T-cell (primary cell): Measurements from ENCODE around the gene CCR8. TPM values are rescaled to one million over a fixed set of nuclear protein-coding genes. Genes with fewer than 3 reads are reported as not detected.
"Not testable (repeated sequence)": the region's sequence is repeated elsewhere in the genome, so short reads cannot be mapped to it uniquely, and the experiment has no call there.

Source experiments
- ATAC-seq, 4 experiments: fragments of 200-7000 bp in 3 of 4; fragments of 150-1000 bp in 1 of 4; cut with Tn5 transposase; replicated peaks in 1 of 4; 1 replicate in 3 of 4; 2 replicates in 1 of 4; pipeline ENCODE4 v1.10.0; 2021; ENCODE audit warnings: moderate library complexity in 3 of 4, mild to moderate bottlenecking in 2 of 4, moderate number of reproducible peaks in 1 of 4
- CTCF ChIA-PET, 2 donors: fragments of 300-600 bp; sonication (Branson Sonifier 250); formaldehyde crosslinking; loops; one replicate each; lab custom pipeline; 2022; ENCODE audit warnings: antibody characterized with exemption in 2 of 2; lab: Charles Lee
- POLR2A ChIA-PET, 2 donors: fragments of 300-600 bp; sonication (Branson Sonifier 250); formaldehyde crosslinking; loops; one replicate each; lab custom pipeline; 2022; ENCODE audit warnings: antibody characterized with exemption in 2 of 2; lab: Charles Lee
- DNase-seq, 35 experiments: peaks; one replicate each; pipeline versions ENCODE4 v3.0.0 to v3.0.0-alpha.2; 2013 to 2023
- H3K27ac ChIP-seq: one replicate; pipeline ENCODE4 v1.5.1; 2013; ENCODE audit warnings: low read length
- H3K27me3 ChIP-seq, 2 experiments: replicated peaks in 1 of 2; 1 replicate in 1 of 2; 2 replicates in 1 of 2; pipeline versions ENCODE4 v1.6.1 to v1.7.0; 2013; ENCODE audit warnings: low read length in 1 of 2, mixed read lengths in 1 of 2; ENCODE audit not compliant: control insufficient read depth in 2 of 2, insufficient read depth in 2 of 2; ENCODE audit errors: extremely low read depth in 1 of 2
- H3K36me3 ChIP-seq, 2 donors: 1 replicate in 1 of 2; 2 replicates in 1 of 2; pipeline versions ENCODE4 v1.6.1 to v1.7.0; 2013; ENCODE audit warnings: low read length in 1 of 2; ENCODE audit not compliant: control insufficient read depth in 2 of 2, insufficient read depth in 1 of 2; ENCODE audit errors: extremely low read depth in 1 of 2
- H3K4me1 ChIP-seq, 2 experiments: 1 replicate in 1 of 2; 2 replicates in 1 of 2; pipeline versions ENCODE4 v1.6.1 to v1.7.0; 2013; ENCODE audit warnings: low read length in 2 of 2, mixed read lengths in 1 of 2; ENCODE audit not compliant: insufficient read depth in 2 of 2, control insufficient read depth in 1 of 2; ENCODE audit errors: extremely low read depth in 1 of 2
- H3K4me3 ChIP-seq, 2 donors: 1 replicate in 1 of 2; 2 replicates in 1 of 2; pipeline versions ENCODE4 v1.5.1 to v1.7.0; 2013; ENCODE audit warnings: mild to moderate bottlenecking in 2 of 2, low read length in 1 of 2, moderate library complexity in 1 of 2; ENCODE audit not compliant: control insufficient read depth in 1 of 2; ENCODE audit errors: extremely low read depth in 1 of 2
- H3K9me3 ChIP-seq: 2 replicates; pipeline ENCODE4 v1.7.0; 2013
- H3K27ac Mint-ChIP-seq, 2 donors: one replicate each; pipeline ENCODE4 v1.8.0; 2020 to 2021; ENCODE audit warnings: mild to moderate bottlenecking in 2 of 2, mixed read lengths in 2 of 2
- H3K27me3 Mint-ChIP-seq, 2 donors: one replicate each; pipeline ENCODE4 v1.8.0; 2021 to 2022; ENCODE audit warnings: mixed read lengths in 2 of 2
- H3K36me3 Mint-ChIP-seq: one replicate; pipeline ENCODE4 v1.8.0; 2021; ENCODE audit warnings: mixed read lengths
- H3K4me1 Mint-ChIP-seq, 3 donors: one replicate each; pipeline ENCODE4 v1.8.0; 2020 to 2022; ENCODE audit warnings: mixed read lengths in 3 of 3, mild to moderate bottlenecking in 1 of 3
- H3K4me3 Mint-ChIP-seq, 3 donors: one replicate each; pipeline ENCODE4 v1.8.0; 2020 to 2022; ENCODE audit warnings: mild to moderate bottlenecking in 3 of 3, mixed read lengths in 3 of 3, moderate library complexity in 3 of 3
- H3K9me3 Mint-ChIP-seq, 3 donors: one replicate each; pipeline ENCODE4 v1.8.0; 2020 to 2022; ENCODE audit warnings: mixed read lengths in 3 of 3
- WGBS: methylation state at CpG from one replicate; pipeline ENCODE4 v1.1.5; 2013; ENCODE audit warnings: missing lambda C conversion rate; ENCODE audit not compliant: insufficient coverage; 5-methylcytosine and 5-hydroxymethylcytosine counted together
- total RNA-seq, 35 experiments: library from RNA in 6 of 35; stranded (reverse) in 6 of 35; fragments of 120-200 nt in 1 of 35; gene quantifications; one replicate each; pipeline versions ENCODE4 v1.2.1 to v1.2.4 and lab custom pipeline; 2013 to 2026

The CCR8 gene
- total RNA-seq, 5 donors from 2014 or later (not counting 1 experiment from before 2014, with no cell fraction given), result 1.9 to 6.7 (median 2.8) TPM

DNA sequence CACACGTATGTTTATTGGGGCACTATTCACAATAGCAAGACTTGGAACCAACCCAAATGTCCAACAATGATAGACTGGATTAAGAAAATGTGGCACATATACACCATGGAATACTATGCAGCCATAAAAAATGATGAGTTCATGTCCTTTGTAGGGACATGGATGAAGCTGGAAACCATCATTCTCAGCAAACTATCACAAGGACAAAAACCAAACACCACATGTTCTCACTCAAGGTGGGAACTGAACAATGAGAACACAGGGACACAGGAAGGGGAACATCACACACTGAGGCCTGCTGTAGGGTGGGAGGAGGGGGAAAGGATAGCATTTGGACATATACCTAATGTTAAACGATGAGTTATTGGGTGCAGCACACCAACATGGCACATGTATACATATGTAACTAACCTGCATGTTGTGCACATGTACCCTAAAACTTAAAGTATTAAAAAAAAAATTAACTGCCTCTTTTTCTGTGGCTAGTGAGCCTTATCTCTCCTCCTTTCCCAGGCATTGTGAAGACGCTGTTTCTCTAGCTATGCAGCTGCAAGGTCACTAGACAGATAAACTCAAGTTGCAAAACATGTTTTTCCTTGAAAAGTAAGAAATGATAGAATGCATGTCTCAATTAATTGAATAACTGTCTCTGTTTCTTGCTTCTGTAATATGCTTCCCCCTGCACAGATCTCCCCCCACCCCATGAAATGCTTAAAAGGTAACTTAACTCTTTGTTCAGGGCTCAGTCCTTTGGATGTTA lies 23.8 kb downstream of the CCR8 start:
- H3K9me3 Mint-ChIP-seq, POLR2A ChIA-PET, H3K27me3 ChIP-seq, H3K36me3 ChIP-seq, H3K9me3 ChIP-seq, DNase-seq, H3K36me3 Mint-ChIP-seq, CTCF ChIA-PET, H3K27ac ChIP-seq, H3K27me3 Mint-ChIP-seq, H3K4me3 Mint-ChIP-seq, H3K27ac Mint-ChIP-seq, ATAC-seq, H3K4me3 ChIP-seq: not testable (repeated sequence)
- H3K4me1 Mint-ChIP-seq, result peaks cover 22 to 28% (median 27%) of the 10 kb centered on the region in 3 donors
- no CpG with 5 or more reads among the region's 3 CpGs for WGBS
- H3K4me1 ChIP-seq, result peaks cover 11 to 21% of the 10 kb centered on the region in 2 experiments

DNA sequence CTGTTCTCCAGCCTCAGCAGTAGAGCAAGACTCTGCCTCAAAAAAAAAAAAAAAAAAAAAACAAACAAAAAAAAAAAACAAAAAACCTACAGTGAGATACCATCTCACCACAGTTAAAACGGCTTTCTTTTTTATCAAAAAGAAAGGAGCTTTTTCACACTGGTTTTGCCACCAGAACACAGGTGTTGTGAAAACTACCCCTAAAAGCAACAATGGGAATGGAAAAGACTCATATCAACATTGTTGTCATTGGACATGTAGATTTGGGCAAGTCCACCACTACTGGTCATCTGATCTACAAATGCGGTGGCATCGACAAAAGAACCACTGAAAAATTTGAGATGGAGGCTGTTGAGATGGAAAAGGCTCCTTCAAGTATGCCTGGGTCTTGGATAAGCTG lies 28.8 kb downstream of the CCR8 start:
- peak overlapping the region in 1 of 2 donors; percentile 8 for H3K27ac Mint-ChIP-seq
- POLR2A ChIA-PET, result interaction anchor here (0.5 to 0.6 kb wide), 2 partner anchors 18 to 265 kb away, joined by 3 read pairs; no protein-coding TSS in a partner anchor
- no peaks in the 10 kb centered on the region for H3K9me3 Mint-ChIP-seq
- Histone ChIP-seq H3K4me3 (no peak overlapping the region), H3K27ac (no peak overlapping the region), H3K9me3 (no peaks in the 10 kb centered on the region), H3K4me1 (peaks cover 26 to 36% of the 10 kb centered on the region in 2 experiments), H3K27me3 (no peaks in the 10 kb centered on the region), H3K36me3 (no peaks in the 10 kb centered on the region)
- peaks cover 0 to 3% of the 10 kb centered on the region in 2 donors for H3K27me3 Mint-ChIP-seq
- 67% methylated on average over 2 of the region's 3 CpGs for WGBS
- H3K36me3 Mint-ChIP-seq, result no peaks in the 10 kb centered on the region
- CTCF ChIA-PET, result interaction anchor here in 1 of 2 donors (0.6 to 1.1 kb wide), 5 partner anchors 20 to 1319 kb away, joined by 3 read pairs; no protein-coding TSS in a partner anchor
- DNase-seq, result peak in 1 of 35 experiments; percentile 41
- peaks cover 46 to 54% (median 47%) of the 10 kb centered on the region in 3 donors for H3K4me1 Mint-ChIP-seq
- H3K4me3 Mint-ChIP-seq, result peak overlapping the region in 1 of 3 donors; percentile 46
- no peak for ATAC-seq

DNA sequence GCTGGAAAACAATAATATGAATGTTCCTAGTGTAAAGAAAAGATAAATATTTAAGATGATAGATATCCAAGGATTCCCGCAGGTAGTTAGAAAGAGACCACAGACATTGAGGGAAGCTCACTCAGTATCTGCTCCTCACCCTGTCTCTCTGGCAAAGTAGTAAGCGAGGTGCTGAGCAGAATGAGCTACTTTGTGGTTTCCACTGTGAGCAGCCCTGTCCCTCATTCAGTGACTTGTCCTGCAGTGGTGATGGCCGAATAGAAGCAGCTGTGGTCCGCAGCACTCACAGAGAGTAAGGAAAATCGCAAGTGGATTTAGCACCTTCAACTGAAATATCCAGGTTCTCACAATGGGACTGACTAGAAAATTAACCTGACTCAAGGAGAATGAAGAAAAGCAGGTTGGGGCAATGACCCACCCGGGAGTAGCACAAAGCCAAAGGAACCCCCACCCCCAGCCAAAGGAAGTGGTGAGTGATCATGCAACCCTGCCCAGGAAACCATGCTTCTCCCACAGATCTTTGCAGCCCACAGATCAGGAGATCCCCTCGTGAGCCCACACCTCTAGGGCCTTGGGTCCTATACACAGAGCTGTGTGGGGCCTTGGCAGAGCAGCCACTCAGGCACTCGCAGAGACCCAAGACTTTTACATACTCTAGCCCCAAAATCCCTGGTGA lies 31.9 kb downstream of the CCR8 start:
- ATAC-seq (peak; percentile 80 to 95 (median 88)), DNase-seq (peak in 31 of 35 experiments; percentile 16 to 66 (median 38))
- ChIA-PET POLR2A (no interaction called here), CTCF (interaction anchor here in 1 of 2 donors (0.9 kb wide), 1 partner anchor 73 kb away, joined by 3 read pairs; no protein-coding TSS in a partner anchor)
- H3K4me1 Mint-ChIP-seq, result peaks cover 46 to 64% (median 54%) of the 10 kb centered on the region in 3 donors
- no peaks in the 10 kb centered on the region for H3K27me3 Mint-ChIP-seq
- no peaks in the 10 kb centered on the region for H3K36me3 Mint-ChIP-seq
- Histone ChIP-seq H3K36me3 (no peaks in the 10 kb centered on the region), H3K9me3 (no peaks in the 10 kb centered on the region), H3K27me3 (no peaks in the 10 kb centered on the region), H3K27ac (peak overlapping the region; percentile 50), H3K4me1 (peaks cover 26 to 36% of the 10 kb centered on the region in 2 experiments), H3K4me3 (peak overlapping the region in 1 of 2 donors; percentile 44)
- WGBS, result 30% methylated on average over 6 of the region's 8 CpGs
- H3K4me3 Mint-ChIP-seq, result peak overlapping the region; percentile 10 to 61 (median 13)
- H3K9me3 Mint-ChIP-seq, result no peaks in the 10 kb centered on the region
- H3K27ac Mint-ChIP-seq, result peak overlapping the region; percentile 76 to 84

DNA sequence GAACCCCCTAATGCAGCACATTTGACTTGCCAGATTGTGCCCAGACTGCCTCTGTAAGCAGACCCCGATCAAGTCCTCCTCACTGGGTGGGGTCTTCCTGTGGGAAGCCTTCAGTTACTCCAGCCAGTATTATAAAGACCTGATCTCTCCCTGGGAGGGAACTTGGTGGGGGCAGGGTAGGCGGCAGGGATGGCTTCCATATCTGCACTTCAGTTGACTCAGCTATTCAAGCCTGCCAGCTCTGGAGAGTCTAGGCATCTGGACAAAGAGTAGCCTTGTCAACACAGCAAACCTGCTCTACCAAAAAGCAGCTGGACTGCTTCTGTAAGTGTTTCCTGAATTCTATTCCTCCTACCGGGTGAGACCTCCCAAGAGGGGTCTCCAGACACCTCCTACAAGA lies 32.7 kb downstream of the CCR8 start:
- peak overlapping the region in 1 of 2 donors; percentile 44 for H3K4me3 ChIP-seq
- H3K4me1 ChIP-seq, result peaks cover 26 to 36% of the 10 kb centered on the region in 2 experiments
- ATAC-seq (peak in 1 of 4 experiments; percentile 9), DNase-seq (no peak)
- Mint-ChIP-seq H3K9me3 (no peaks in the 10 kb centered on the region), H3K27me3 (no peaks in the 10 kb centered on the region), H3K4me3 (peak overlapping the region in 1 of 3 donors; percentile 61), H3K36me3 (no peaks in the 10 kb centered on the region), H3K27ac (peak overlapping the region in 1 of 2 donors; percentile 76), H3K4me1 (peaks cover 45 to 61% (median 52%) of the 10 kb centered on the region in 3 donors)
- H3K27ac ChIP-seq, result peak overlapping the region; percentile 50
- POLR2A ChIA-PET, result no interaction called here
- no peaks in the 10 kb centered on the region for H3K36me3 ChIP-seq
- H3K27me3 ChIP-seq, result no peaks in the 10 kb centered on the region
- WGBS, result 70% methylated on average over 2 of the region's 3 CpGs
- H3K9me3 ChIP-seq, result no peaks in the 10 kb centered on the region
- CTCF ChIA-PET, result no interaction called here

DNA sequence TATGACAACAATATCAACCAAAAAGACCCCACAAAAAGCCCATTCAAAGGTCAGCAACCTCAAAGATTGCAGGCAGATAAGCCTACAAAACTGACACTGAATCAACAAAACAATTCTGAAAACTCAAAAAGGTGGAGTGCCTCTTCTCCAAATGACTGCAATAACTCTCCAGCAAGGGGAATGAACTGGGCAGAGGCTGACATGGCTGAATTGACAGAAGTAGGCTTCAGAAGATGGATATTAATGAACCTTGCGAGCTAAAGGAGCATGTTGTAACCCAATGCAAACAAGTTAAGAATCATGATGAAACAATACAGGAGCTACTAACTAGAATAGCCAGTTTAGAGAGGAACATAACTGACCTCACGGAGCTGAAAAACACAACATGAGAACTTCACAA lies 33.3 kb downstream of the CCR8 start:
- H3K36me3 ChIP-seq, result no peaks in the 10 kb centered on the region
- Mint-ChIP-seq H3K27ac (no peak overlapping the region), H3K27me3 (no peaks in the 10 kb centered on the region), H3K4me1 (peaks cover 39 to 55% (median 45%) of the 10 kb centered on the region in 3 donors), H3K9me3 (no peaks in the 10 kb centered on the region), H3K36me3 (no peaks in the 10 kb centered on the region), H3K4me3 (peak overlapping the region in 1 of 3 donors; percentile 61)
- no peak for ATAC-seq
- H3K27ac ChIP-seq, result no peak overlapping the region
- no peaks in the 10 kb centered on the region for H3K27me3 ChIP-seq
- DNase-seq, result no peak
- ChIA-PET POLR2A (no interaction called here), CTCF (no interaction called here)
- no peaks in the 10 kb centered on the region for H3K9me3 ChIP-seq
- peaks cover 24 to 35% of the 10 kb centered on the region in 2 experiments for H3K4me1 ChIP-seq
- 100% methylated on average over 2 of the region's 2 CpGs for WGBS
- H3K4me3 ChIP-seq, result no peak overlapping the region

DNA sequence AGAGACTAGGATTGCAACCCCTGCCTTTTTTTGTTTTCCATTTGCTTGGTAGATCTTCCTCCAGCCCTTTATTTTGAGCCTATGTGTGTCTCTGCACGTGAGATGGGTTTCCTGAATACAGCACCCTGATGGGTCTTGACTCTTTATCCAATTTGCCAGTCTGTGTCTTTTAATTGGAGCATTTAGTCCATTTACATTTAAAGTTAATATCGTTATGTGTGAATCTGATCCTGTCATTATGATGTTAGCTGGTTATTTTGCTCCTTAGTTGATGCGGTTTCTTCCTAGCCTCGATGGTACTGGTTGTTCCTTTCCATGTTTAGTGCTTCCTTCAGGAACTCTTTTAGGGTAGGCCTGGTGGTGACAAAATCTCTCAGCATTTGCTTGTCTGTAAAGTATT lies 40.9 kb downstream of the CCR8 start:
- H3K4me3 Mint-ChIP-seq, CTCF ChIA-PET, H3K9me3 Mint-ChIP-seq, H3K36me3 Mint-ChIP-seq, H3K36me3 ChIP-seq, H3K27me3 Mint-ChIP-seq, H3K27me3 ChIP-seq, H3K4me1 ChIP-seq, DNase-seq, H3K9me3 ChIP-seq, H3K27ac ChIP-seq, H3K27ac Mint-ChIP-seq, ATAC-seq, POLR2A ChIA-PET, H3K4me3 ChIP-seq, H3K4me1 Mint-ChIP-seq: not testable (repeated sequence)
- no CpG with 5 or more reads among the region's 4 CpGs for WGBS
